ENCODE results near the gene ARMS2.

The ARMS2 gene

DNA sequence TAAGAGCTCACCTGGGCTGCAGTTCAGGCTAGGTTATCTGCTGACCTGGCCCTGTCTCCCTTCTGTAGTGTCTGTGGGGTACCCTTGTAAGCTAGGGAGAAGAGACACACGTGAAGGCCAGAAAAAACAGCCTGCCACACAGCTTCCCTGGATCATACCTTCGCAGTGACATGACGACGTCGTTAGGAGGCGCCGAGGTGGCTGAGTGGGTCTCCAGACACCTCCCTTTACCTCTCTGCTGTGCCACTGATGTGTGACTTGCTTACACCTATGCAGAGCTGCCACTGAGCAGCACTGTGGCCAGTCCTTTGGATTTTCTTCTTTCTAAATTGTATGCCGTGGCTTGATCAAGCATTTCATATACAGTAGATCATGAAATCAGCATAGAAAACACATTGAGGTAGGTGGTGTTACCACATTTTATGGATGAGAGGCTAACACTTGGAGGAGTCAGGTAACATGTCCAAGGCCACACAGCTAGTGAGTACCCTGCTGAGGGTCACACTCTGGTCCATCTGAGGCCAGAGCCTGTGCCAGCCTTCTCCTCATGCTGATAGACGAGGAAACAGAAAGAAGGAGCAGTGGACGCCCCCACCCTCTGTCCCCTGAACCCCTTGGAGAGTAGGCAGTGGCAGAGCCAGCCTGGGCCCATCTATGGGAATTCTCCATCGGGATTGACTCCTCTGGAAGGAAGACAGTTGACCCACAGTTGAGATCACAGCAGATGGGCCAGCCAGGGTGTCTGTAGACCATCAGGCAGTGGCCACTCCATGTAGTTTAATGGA, 30.0 kb downstream of the ARMS2 start:
- Histone ChIP-seq H3K27ac (no peak overlapping the region), H3K4me1 (ENCODE audit: control insufficient read depth in 1 of 2, insufficient read depth in 1 of 2, low read depth in 1 of 2, low read length in 1 of 2) (no peaks in the 10 kb centered on the region), H3K27me3 (peaks cover 23% of the 10 kb centered on the region), H3K9me3 (no peaks in the 10 kb centered on the region), H3K36me3 (no peaks in the 10 kb centered on the region), H3K4me3 (ENCODE audit: low read depth in 1 of 2, low read length in 1 of 2) (no peak overlapping the region)
- TF ChIP-seq, protein P1, sequence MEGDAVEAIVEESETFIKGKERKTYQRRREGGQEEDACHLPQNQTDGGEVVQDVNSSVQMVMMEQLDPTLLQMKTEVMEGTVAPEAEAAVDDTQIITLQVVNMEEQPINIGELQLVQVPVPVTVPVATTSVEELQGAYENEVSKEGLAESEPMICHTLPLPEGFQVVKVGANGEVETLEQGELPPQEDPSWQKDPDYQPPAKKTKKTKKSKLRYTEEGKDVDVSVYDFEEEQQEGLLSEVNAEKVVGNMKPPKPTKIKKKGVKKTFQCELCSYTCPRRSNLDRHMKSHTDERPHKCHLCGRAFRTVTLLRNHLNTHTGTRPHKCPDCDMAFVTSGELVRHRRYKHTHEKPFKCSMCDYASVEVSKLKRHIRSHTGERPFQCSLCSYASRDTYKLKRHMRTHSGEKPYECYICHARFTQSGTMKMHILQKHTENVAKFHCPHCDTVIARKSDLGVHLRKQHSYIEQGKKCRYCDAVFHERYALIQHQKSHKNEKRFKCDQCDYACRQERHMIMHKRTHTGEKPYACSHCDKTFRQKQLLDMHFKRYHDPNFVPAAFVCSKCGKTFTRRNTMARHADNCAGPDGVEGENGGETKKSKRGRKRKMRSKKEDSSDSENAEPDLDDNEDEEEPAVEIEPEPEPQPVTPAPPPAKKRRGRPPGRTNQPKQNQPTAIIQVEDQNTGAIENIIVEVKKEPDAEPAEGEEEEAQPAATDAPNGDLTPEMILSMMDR (IDR thresholded peaks at IDR 0.05), result no peak

DNA sequence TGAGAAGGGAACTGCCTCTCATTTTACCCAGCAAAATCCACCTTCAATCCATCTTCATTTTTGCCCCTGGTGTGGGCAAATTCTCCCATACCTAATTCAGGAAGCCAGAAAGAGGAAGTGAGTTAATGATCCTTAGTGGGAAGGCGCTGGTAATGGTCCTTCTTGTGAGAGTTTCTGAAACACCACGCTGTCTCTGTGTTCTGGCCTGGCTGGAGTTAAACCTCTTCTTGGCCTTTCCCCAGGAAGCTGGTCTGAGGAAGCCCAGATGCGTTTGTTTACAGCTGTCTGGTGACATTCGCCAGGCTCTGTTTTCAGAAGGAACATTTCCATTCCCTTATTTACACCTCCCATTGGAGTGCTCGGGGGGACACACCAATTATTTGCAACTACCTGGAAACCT, 31.2 kb downstream of the ARMS2 start:
- Histone ChIP-seq H3K27ac (no peak overlapping the region), H3K36me3 (no peaks in the 10 kb centered on the region), H3K4me1 (ENCODE audit: control insufficient read depth in 1 of 2, insufficient read depth in 1 of 2, low read depth in 1 of 2, low read length in 1 of 2) (no peaks in the 10 kb centered on the region), H3K9me3 (no peaks in the 10 kb centered on the region), H3K27me3 (peaks cover 31% of the 10 kb centered on the region), H3K4me3 (ENCODE audit: low read depth in 1 of 2, low read length in 1 of 2) (no peak overlapping the region)
- TF ChIP-seq, protein P1 (IDR thresholded peaks at IDR 0.05), result no peak

DNA sequence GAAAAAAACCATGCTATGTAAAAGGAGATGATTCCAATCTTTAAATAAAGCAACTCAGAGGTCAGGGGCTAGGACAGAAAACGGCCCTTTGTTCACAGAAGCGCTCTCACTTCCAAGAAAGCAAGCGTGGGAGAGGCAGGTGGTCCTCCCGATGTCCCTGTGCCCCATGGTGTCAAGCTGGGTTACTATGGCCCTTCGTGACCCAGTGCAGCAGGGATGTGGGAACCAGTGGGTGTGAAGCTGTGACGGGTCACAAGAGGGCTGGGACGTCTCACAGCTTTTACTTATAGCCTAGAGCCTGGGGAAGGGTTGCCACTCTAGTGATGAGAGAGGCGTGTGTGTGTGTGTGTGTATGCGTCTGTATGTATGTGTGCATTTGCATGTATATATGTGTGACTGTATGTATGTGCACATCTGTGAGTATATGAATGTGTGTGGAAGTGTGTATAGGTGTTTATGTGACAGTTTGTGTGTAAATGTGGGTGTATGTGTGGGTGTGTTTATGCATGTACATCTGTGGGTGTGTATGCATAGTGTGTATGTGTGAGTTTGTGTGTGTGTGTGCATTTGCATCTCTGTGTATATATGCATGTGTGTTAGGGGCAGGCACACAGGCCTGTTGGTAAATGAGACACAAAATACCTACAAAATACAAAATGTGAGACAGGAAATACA, 32.1 kb downstream of the ARMS2 start:
- TF ChIP-seq, protein P1 (IDR thresholded peaks at IDR 0.05), result no peak
- H3K4me3 ChIP-seq (ENCODE audit: low read depth in 1 of 2, low read length in 1 of 2), result no peak overlapping the region
- H3K27me3 ChIP-seq, result peaks cover 30% of the 10 kb centered on the region
- no peaks in the 10 kb centered on the region for H3K9me3 ChIP-seq
- no peaks in the 10 kb centered on the region for H3K4me1 ChIP-seq (ENCODE audit: control insufficient read depth in 1 of 2, insufficient read depth in 1 of 2, low read depth in 1 of 2, low read length in 1 of 2)
- H3K27ac ChIP-seq, result no peak overlapping the region
- no peaks in the 10 kb centered on the region for H3K36me3 ChIP-seq

DNA sequence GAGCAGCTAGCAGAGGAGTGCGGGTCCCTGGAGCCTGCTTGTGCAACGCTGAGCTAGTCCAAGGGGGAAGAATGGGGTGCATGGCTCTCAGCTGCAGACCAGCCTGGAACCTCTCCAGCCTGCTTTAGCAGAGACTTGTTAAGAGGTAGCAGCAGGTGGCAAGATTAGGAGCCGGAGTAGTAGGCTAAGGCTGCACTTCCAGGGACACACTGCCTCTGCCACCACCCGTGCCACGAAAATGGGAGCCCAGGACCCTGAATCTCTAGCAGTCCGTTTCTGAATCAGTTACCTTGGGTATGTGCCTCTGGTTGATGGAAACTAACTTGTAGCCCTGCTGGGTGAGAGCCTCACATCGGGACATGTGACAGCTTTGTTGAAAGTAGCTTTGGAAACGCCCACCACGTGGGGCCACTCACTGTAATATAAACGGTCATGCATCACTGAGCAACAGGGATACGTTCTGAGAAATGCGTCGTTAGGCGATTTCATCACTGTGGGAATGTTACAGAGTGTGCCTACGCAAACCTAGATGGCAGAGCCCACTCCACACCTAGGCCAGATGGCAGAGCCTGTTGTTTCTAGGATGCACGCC, 32.8 kb downstream of the ARMS2 start:
- TF ChIP-seq, protein P1 (IDR thresholded peaks at IDR 0.05), result no peak
- Histone ChIP-seq H3K27ac (no peak overlapping the region), H3K4me1 (ENCODE audit: control insufficient read depth in 1 of 2, insufficient read depth in 1 of 2, low read depth in 1 of 2, low read length in 1 of 2) (no peaks in the 10 kb centered on the region), H3K9me3 (no peaks in the 10 kb centered on the region), H3K4me3 (ENCODE audit: low read depth in 1 of 2, low read length in 1 of 2) (no peak overlapping the region), H3K36me3 (no peaks in the 10 kb centered on the region), H3K27me3 (peaks cover 30% of the 10 kb centered on the region)

DNA sequence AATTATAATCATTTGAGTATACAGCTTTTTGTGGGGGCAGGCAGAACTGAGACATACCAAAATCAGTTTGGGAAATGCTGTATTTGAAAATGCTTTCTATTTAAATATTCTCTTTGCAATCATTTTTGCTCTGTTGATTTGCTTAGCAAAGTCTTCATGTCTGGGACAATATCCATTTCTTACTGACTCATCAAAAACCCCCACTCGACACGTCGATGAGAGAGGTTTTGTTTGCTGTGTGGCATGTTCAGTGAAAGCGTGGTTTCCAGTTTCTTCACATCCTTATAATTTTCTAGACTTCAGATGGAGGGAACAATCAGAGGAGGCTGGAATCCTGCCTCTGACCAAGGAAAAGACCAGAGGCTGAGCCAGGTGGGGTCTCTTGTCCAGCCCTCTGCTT, 35.8 kb downstream of the ARMS2 start:
- H3K36me3 ChIP-seq, result no peaks in the 10 kb centered on the region
- H3K27ac ChIP-seq, result no peak overlapping the region
- H3K4me3 ChIP-seq (ENCODE audit: low read depth in 1 of 2, low read length in 1 of 2), result no peak overlapping the region
- no peaks in the 10 kb centered on the region for H3K4me1 ChIP-seq (ENCODE audit: control insufficient read depth in 1 of 2, insufficient read depth in 1 of 2, low read depth in 1 of 2, low read length in 1 of 2)
- TF ChIP-seq, protein P1 (IDR thresholded peaks at IDR 0.05), result no peak
- peaks cover 41% of the 10 kb centered on the region for H3K27me3 ChIP-seq
- no peaks in the 10 kb centered on the region for H3K9me3 ChIP-seq

Data from neutrophil (primary cell).